Measurements from ENCODE around the gene RAP1GAP.
A peak's percentile ranks its signal among the peaks of the same experiment; 100 is the strongest.

Gene RAP1GAP

GRCh38 chr1:21608798-21609197 is 60.4 kb downstream of the RAP1GAP start:
- peak overlapping the region; percentile 22 for H3K4me3 Mint-ChIP-seq
- H3K36me3 Mint-ChIP-seq: no peaks in the 10 kb centered on the region
- no peak for ATAC-seq
- peaks cover 31% of the 10 kb centered on the region for H3K27me3 Mint-ChIP-seq
- H3K9me3 Mint-ChIP-seq: peaks cover 2% of the 10 kb centered on the region
- no peak overlapping the region for H3K27ac Mint-ChIP-seq
- H3K4me1 Mint-ChIP-seq: peaks cover 27% of the 10 kb centered on the region

- H3K4me1 Mint-ChIP-seq: peaks cover 27% of the 10 kb centered on the region
- no peaks in the 10 kb centered on the region for H3K36me3 Mint-ChIP-seq
- peak overlapping the region; percentile 0 for H3K27ac Mint-ChIP-seq
- ATAC-seq: peak; percentile 85
- H3K27me3 Mint-ChIP-seq: peaks cover 37% of the 10 kb centered on the region
- peaks cover 2% of the 10 kb centered on the region for H3K9me3 Mint-ChIP-seq
- peak overlapping the region; percentile 61 for H3K4me3 Mint-ChIP-seq
These were observed 61.3 kb downstream of the RAP1GAP start for GRCh38 chr1:21607549-21608529.

- no peak overlapping the region for H3K4me3 Mint-ChIP-seq
- no peak for ATAC-seq
- H3K4me1 Mint-ChIP-seq: peaks cover 27% of the 10 kb centered on the region
- no peaks in the 10 kb centered on the region for H3K36me3 Mint-ChIP-seq
- no peak overlapping the region for H3K27ac Mint-ChIP-seq
- peaks cover 54% of the 10 kb centered on the region for H3K27me3 Mint-ChIP-seq
- peaks cover 2% of the 10 kb centered on the region for H3K9me3 Mint-ChIP-seq
These were observed 63.0 kb downstream of the RAP1GAP start for GRCh38 chr1:21605964-21606705.

GRCh38 chr1:21605012-21605715 is 64.0 kb downstream of the RAP1GAP start:
- no peaks in the 10 kb centered on the region for H3K36me3 Mint-ChIP-seq
- no peak overlapping the region for H3K27ac Mint-ChIP-seq
- no peak overlapping the region for H3K4me3 Mint-ChIP-seq
- H3K9me3 Mint-ChIP-seq: peaks cover 2% of the 10 kb centered on the region
- ATAC-seq: no peak
- peaks cover 27% of the 10 kb centered on the region for H3K4me1 Mint-ChIP-seq
- peaks cover 64% of the 10 kb centered on the region for H3K27me3 Mint-ChIP-seq

- Mint-ChIP-seq H3K9me3 (peaks cover 2% of the 10 kb centered on the region), H3K4me3 (no peak overlapping the region), H3K27ac (no peak overlapping the region), H3K36me3 (no peaks in the 10 kb centered on the region), H3K27me3 (peaks cover 72% of the 10 kb centered on the region), H3K4me1 (peaks cover 27% of the 10 kb centered on the region)
- ATAC-seq: no peak
These were observed 64.8 kb downstream of the RAP1GAP start for GRCh38 chr1:21604208-21604957.

- Mint-ChIP-seq H3K4me1 (peaks cover 27% of the 10 kb centered on the region), H3K4me3 (no peak overlapping the region), H3K36me3 (no peaks in the 10 kb centered on the region), H3K9me3 (peaks cover 2% of the 10 kb centered on the region), H3K27me3 (peaks cover 74% of the 10 kb centered on the region), H3K27ac (no peak overlapping the region)
- ATAC-seq: no peak
These were observed 65.7 kb downstream of the RAP1GAP start for GRCh38 chr1:21603177-21604138.

- no peaks in the 10 kb centered on the region for H3K36me3 Mint-ChIP-seq
- peaks cover 76% of the 10 kb centered on the region for H3K27me3 Mint-ChIP-seq
- peaks cover 2% of the 10 kb centered on the region for H3K9me3 Mint-ChIP-seq
- H3K27ac Mint-ChIP-seq: no peak overlapping the region
- peaks cover 10% of the 10 kb centered on the region for H3K4me1 Mint-ChIP-seq
- H3K4me3 Mint-ChIP-seq: no peak overlapping the region
- no peak for ATAC-seq
These were observed 67.7 kb downstream of the RAP1GAP start for GRCh38 chr1:21601278-21602048.

- Mint-ChIP-seq H3K27me3 (peaks cover 85% of the 10 kb centered on the region), H3K9me3 (no peaks in the 10 kb centered on the region), H3K4me1 (peaks cover 6% of the 10 kb centered on the region), H3K36me3 (no peaks in the 10 kb centered on the region), H3K4me3 (no peak overlapping the region), H3K27ac (no peak overlapping the region)
- ATAC-seq: no peak
These were observed 69.8 kb downstream of the RAP1GAP start for GRCh38 chr1:21599402-21599801.

GRCh38 chr1:21598904-21599303 is 70.3 kb downstream of the RAP1GAP start:
- H3K4me1 Mint-ChIP-seq: peaks cover under 1% of the 10 kb centered on the region
- no peak overlapping the region for H3K4me3 Mint-ChIP-seq
- peaks cover 85% of the 10 kb centered on the region for H3K27me3 Mint-ChIP-seq
- no peak overlapping the region for H3K27ac Mint-ChIP-seq
- H3K9me3 Mint-ChIP-seq: no peaks in the 10 kb centered on the region
- no peaks in the 10 kb centered on the region for H3K36me3 Mint-ChIP-seq
- ATAC-seq: no peak

- Mint-ChIP-seq H3K27me3 (peaks cover 85% of the 10 kb centered on the region), H3K4me3 (no peak overlapping the region), H3K4me1 (no peaks in the 10 kb centered on the region), H3K27ac (no peak overlapping the region), H3K36me3 (no peaks in the 10 kb centered on the region), H3K9me3 (no peaks in the 10 kb centered on the region)
- peak; percentile 3 for ATAC-seq
These were observed 70.7 kb downstream of the RAP1GAP start for GRCh38 chr1:21598417-21598816.

- peak; percentile 5 for ATAC-seq
- no peaks in the 10 kb centered on the region for H3K36me3 Mint-ChIP-seq
- H3K4me3 Mint-ChIP-seq: no peak overlapping the region
- H3K27ac Mint-ChIP-seq: no peak overlapping the region
- H3K4me1 Mint-ChIP-seq: no peaks in the 10 kb centered on the region
- no peaks in the 10 kb centered on the region for H3K9me3 Mint-ChIP-seq
- H3K27me3 Mint-ChIP-seq: peaks cover 86% of the 10 kb centered on the region
These were observed 71.4 kb downstream of the RAP1GAP start for GRCh38 chr1:21597753-21598152.

- Mint-ChIP-seq H3K4me1 (no peaks in the 10 kb centered on the region), H3K27ac (no peak overlapping the region), H3K4me3 (no peak overlapping the region), H3K9me3 (no peaks in the 10 kb centered on the region), H3K36me3 (no peaks in the 10 kb centered on the region), H3K27me3 (peaks cover 86% of the 10 kb centered on the region)
- ATAC-seq: no peak
These were observed 72.5 kb downstream of the RAP1GAP start for GRCh38 chr1:21596628-21597027.

- Mint-ChIP-seq H3K27me3 (peaks cover 86% of the 10 kb centered on the region), H3K4me3 (no peak overlapping the region), H3K36me3 (no peaks in the 10 kb centered on the region), H3K9me3 (no peaks in the 10 kb centered on the region), H3K27ac (no peak overlapping the region), H3K4me1 (no peaks in the 10 kb centered on the region)
- no peak for ATAC-seq
These were observed 73.0 kb downstream of the RAP1GAP start for GRCh38 chr1:21596174-21596573.

Data from stimulated activated memory B cell treated with anti-CD40 and anti-IgM and Interleukin-4, amounts not matched to agents 10 μg/mL and 1 μg/mL and 100 μg/mL, for 72 hours (primary cell).